HS-27A (cell line): ENCODE measurements around the gene ANKRD39.
"Not testable (repeated sequence)": the region's sequence is repeated elsewhere in the genome, so short reads cannot be mapped to it uniquely, and the experiment has no call there.

Experiments
- DNase-seq: peaks from one replicate; pipeline ENCODE4 v3.0.0-alpha.2; 2012; ENCODE audit warnings: low read depth, missing footprints

The ANKRD39 gene

DNA sequence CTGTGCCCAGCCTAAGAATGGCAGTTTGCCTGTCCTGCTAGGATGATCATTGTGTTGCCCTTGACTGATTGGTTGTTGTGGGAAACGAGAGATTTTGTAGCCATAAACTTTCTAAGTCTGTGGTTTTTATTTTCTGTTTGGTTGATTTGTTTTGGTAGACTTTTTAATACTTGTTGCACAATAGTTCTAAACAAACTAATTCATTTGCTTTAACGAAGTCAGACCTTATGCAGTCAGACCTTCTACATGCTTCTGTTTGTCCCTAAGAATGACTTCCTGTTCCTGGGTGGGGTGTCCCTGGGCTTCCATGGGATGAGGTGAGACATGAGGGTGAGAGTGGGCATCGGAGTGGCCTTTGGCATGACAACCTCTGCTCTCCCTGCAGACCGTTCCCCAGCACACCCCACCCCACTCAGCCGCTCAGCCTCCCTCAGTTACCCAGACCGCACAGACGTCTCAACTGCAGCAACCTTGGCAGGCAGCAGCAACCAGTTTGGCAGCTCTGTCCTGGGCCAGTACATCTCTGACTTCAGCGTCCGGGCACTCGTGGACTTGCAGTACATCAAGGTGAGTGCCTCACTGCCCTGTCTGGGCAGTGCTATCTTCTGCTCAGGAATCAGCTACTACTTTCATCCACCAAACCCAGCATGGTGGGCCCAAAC is 49.5 kb downstream of the ANKRD39 start:
- DNase-seq, result no peak

DNA sequence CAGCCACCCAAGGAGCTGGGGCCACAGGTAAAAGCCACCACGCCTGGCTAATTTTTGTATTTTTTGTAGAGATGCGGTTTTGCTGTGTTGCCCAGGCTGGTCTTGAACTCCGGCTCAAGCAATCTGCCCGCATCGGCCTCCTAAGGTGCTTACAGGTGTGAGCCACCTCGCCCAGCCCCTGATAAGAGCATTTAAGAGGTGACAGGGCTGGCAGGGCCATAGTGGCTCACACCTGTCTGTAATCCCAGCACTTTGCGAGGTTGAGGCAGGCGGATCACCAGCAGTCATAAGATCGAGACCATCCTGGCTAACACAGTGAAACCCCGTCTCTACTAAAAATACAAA is 50.7 kb downstream of the ANKRD39 start:
- DNase-seq, result no peak

DNA sequence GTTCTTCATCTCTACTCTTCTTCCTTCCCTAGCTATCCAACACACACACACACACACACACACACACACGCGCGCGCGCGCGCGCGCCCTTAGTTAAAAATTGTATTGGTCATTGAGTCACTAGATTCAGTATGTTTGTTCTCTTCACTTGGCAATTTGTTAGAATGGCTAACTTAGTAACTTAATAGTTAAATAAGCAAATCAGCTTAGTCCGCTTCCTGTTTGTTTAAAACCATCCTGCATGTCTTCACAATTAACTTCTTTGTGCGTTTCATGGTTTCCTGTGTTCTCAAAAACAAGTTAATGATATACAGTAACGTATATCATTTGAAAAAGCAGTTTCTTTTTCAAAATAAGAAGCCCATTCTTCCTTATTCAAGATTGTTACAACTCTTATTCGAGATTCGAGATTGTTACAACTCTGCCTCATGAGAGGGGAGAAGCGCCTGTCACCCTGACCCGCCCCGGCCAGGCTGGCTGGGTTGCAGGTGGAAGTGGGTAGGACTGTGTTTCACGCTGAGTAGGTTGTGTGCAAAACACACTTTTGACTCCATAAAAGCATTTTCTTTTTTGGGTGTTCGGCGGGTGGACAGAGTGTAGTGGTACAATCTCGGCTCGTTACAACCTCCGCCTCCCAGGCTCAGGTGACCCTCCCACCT is 51.2 kb downstream of the ANKRD39 start:
- no peak for DNase-seq

DNA sequence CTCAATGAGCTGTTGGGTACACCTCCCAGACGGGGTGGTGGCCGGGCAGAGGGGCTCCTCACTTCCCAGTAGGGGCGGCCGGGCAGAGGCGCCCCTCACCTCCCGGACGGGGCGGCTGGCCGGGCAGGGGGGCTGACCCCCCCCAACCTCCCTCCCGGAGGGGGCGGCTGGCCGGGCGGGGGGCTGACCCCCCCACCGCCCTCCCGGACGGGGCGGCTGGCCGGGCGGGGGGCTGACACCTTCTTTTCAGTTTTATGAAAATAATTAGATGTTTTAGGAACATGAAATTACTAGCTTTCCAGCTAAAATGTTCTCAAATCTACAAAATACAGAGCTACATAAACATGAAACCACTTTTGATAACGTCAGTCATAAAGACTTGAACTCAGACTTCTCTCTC is 51.9 kb downstream of the ANKRD39 start:
- not testable (repeated sequence) for DNase-seq

DNA sequence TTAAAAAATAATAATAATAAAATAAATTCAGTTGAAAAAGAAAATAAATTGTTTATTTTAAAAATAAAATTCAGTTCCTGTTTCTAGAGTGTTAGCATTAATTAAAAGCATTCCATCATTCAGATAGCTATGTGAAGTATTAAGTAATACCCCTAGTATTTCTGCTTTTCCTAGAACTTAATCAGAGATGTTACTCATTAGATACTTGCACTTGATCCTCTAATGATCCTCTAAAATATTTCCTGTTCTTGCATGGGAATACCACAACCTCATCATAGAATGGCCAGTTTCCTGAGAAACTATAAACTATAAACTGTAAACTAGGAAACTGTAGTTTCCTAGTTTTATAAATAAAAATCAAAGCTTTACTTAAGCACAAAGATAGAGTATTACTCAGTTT is 52.8 kb downstream of the ANKRD39 start:
- no peak for DNase-seq

DNA sequence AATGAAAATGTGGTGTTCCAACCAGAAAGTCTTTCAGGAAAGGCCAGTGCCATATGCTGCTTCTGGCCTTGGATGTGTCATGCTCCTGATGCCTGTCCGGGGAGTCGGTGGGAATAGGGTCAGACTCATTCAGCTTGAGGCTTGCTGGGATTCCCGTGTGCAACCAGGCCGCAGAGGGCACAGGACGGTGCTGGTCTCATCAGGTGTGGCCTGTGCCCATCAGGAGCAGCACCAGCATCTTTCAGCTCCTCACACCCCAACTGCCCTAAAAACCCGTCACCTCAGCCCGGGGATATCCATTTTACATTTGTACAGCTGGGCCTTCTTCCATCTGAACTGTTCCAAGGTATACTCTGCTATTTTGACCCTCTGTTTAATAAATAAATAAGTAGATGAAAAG is 55.1 kb downstream of the ANKRD39 start:
- no peak for DNase-seq

DNA sequence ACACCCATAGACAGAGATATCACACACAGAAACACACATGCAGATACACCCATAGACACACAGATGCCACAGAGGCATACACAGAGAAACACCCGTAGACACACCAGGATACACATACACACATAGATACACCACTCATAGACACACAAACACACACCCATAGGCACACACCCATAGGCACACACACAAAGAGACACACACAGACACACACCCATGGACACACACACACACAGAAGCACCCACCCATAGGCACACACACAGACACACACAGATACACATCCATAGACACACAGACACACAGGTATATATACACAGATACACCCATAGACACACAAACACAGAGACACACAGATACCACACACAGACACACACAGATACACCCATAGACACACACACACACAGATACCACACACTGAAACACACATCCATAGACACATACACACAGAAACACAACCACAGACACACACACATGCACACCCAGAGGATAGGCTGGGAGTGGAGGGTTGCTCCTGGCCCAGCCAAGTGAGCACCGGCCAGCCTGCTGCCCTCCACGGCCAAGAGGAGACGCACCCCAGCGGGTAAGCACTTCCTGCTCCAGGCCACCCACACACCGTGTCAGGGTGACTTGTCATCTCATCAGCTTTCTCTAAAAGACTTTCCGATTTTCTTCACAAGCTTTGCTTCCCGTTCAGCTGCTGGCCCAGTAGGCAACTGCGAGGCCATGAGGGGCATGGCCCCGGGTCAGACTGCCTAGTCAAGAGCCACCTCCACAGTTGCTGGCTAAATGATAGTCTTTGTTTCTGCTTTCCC is 55.8 kb downstream of the ANKRD39 start:
- DNase-seq, result no peak

DNA sequence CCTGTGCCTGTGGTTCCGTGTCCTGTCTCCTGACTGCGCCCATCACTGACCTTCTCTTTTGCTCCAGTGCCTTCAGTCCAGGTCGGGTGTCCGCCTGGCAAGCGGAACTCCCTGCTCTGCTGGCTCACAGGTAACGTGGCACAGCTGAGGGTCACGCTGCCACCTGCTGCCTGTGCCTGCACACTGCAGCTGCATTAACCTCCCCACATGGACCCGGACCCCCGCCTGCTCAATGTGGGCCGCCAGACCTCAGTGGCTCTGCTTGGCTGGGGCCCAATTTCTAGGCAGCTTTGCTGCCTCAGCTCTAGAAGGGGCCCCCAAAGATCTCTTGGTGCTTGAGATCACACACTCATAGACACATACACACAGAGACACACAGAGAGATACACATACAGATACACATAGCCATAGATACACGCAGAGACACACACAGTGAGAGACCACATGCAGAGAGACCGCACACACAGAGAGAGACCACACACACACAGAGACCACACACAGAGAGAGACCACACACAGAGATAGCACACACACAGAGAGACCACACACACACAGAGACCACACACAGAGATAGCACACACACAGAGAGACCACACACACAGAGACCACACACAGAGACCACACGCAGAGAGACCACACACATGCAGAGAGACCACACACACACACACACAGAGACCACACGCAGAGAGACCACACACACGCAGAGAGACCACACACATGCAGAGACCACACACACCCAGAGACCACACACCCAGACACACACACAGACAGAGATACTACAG is 56.6 kb downstream of the ANKRD39 start:
- DNase-seq, result no peak

DNA sequence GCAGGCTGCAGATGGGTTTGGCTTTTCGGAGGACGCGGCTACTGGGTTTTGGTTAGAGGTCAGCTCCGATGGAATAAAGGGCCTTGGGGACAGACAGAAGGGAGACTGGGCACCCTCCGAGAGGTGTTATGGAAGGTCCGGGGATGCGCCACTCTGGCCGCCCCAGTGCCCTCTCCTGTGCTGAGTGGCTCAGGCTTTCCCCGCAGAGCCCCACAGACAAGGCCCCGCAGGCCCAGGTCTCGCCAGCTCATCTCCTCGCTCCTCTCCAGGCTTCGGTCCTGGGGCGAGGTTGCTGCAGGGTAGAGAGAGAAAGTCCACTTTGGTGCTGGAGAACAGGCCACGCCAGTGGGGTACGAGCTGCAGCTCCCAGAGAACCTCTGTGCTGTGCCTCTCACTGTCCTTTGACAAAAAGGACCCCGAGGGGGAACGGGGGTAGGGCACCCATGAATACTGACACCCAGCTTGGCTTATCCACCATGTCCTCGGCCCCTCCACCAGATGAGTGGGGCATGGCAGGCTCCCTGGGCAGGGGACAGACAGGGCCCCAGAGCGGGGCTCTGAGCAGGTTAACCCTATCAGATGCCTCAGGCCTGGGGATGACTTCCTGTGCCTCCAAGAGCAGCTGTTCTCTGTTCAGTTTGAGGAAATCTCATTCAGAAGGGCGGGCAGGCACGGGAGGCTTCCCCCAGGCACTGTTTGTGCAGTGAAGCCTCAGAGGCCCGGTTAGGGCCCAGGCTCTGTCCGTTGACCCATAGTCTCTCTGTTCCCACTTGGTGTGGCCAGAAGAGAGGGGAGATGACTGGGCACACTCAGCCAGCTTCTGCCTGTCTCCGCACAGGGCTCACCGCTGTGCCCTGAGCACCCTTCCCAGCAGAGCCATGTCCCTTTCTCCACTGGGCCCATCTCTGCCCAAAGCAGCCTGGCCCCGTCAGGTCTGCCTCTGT is 57.5 kb downstream of the ANKRD39 start:
- no peak for DNase-seq

DNA sequence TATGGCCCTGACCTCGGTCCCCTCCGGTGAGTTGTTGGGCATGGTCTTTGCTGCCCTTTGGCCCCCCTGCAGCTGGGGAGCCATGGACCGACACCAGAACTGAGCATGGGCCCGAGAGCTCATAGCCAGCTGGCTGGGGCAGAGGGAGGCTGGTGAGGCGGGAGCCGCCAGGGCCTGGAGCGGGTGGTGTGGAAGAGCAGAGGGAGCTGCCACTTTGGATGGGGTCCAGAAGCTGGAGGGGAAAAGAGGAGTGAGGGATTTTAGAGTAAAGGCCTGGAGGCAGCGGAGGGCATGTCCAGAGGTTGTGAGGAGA is 58.2 kb downstream of the ANKRD39 start:
- no peak for DNase-seq

DNA sequence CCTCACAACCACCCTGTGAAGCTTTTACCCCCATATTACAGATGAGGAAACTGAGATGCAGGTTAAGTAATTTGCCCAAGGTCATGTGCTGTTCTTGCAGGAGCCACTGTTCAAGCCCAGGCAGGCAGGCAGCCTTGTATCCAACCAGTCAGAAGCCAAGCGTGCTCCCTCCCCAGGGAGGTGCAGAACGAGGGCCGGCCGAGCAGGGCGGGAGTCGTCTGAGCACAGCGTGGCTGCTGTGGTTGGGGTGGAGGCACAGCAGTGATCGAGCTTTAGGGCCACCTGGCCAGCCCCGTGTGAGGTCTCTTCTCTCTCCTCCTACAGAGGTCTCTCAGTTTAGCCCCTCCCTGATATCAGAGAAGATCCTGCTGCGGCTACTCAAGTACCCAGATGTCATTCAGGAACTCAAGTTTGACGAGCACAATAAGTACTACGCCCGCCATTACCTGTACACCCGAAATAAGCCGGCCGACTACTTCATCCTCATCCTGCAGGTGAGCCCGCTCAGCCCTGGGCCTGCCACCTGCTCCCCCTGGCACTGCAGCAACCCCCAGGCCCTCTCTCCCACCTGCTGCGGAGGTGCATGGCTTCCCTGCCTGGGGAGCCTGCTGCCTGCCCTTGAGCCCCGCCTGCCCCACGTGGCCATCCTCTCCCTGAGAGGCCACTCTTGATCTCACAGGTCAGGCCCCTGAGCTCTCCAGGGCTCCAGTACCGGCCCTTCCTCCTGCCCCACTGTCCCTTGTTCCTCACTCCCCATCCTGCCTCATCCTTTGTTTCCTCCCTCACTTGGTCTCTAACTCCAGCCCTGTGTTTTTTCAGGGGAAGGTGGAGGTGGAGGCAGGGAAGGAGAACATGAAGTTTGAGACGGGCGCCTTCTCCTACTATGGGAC is 58.8 kb downstream of the ANKRD39 start:
- DNase-seq, result no peak
